DMS53 (cell line): Measurements from ENCODE around the gene PTX3.

Experiments
- DNase-seq: peaks from one replicate; lab custom pipeline; 2025; lab: John Stamatoyannopoulos, UW

PTX3 gene

DNA sequence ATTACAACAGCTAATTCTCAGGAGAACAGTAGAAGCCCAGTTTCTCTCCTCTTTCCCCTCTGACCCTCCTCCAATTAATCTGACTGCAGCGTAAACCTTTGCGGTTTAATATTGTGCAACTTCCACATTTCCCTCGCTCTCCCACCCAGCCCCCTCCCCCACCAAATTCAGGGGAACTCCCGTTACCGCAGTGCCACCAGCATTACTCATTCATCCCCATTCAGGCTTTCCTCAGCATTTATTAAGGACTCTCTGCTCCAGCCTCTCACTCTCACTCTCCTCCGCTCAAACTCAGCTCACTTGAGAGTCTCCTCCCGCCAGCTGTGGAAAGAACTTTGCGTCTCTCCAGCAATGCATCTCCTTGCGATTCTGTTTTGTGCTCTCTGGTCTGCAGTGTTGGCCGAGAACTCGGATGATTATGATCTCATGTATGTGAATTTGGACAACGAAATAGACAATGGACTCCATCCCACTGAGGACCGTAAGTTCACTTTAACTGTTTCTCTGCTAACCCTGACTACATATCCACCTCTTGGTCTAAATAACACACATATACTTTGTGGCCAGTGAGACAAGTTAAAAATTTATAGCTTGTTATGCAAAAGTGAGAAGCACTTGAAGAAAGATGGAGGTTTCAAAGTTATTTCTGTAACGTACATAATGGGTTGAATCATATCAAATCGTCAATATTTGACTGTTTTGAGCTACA, at the start of gene PTX3:
PTX3 (plus strand) TSS at position 268 of the 709 bp plus-strand sequence; CDS start at position 352, 84 bp downstream.
- DNase-seq = peak; percentile 21

- no peak for DNase-seq
Observed at GRCh38 chr3:157387708-157388435, 48.8 kb upstream of the PTX3 start.

- DNase-seq = no peak
Observed at GRCh38 chr3:157388976-157389375, 47.7 kb upstream of the PTX3 start.

GRCh38 chr3:157390713-157391515, 45.7 kb upstream of the PTX3 start:
- no peak for DNase-seq

GRCh38 chr3:157392104-157392503, 44.5 kb upstream of the PTX3 start:
- DNase-seq = no peak

- no peak for DNase-seq
Observed at GRCh38 chr3:157393113-157393512, 43.5 kb upstream of the PTX3 start.

- no peak for DNase-seq
Observed at GRCh38 chr3:157394411-157394810, 42.2 kb upstream of the PTX3 start.

- no peak for DNase-seq
Observed at GRCh38 chr3:157398598-157398997, 38.1 kb upstream of the PTX3 start.

DNA sequence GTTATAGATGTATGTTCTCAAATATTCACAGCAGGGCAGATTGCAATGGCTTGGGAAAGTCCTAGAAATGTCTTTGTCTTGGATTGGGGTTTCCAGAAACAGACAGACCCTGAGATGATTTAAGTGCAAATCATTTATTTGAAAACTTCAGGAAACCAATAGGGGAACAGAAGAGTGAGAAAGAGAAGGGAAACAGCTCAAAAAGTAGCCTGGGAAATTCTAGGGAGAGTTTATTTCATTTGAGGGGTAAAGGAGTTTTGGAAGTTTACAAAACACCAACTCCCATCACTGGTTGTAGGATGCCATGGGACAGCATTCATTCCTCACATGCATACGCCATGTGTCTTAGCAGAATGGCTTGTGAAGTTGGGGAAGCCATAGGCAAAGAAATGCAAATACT, 32.3 kb upstream of the PTX3 start:
- no peak for DNase-seq

DNA sequence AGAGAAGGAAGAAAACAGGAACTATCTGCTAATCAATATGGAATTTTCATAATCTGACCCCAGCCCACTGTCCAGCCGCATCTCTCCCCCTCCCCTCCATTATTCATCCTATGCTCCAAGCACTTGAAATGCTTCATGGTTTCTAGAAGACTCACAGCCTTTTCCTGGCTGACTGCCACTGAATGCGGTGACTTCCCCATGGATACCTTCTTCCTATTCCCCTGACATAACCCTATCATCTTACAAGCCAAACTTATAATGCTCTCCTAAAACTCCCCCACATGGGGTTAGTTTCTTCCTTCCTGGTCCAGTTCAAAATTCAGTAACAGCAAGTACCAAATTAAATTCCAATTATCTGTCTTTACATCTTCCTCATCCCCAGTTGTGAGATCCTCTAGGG, 31.2 kb upstream of the PTX3 start:
- DNase-seq = no peak

- DNase-seq = no peak
Observed at GRCh38 chr3:157406394-157406793, 30.3 kb upstream of the PTX3 start.

DNA sequence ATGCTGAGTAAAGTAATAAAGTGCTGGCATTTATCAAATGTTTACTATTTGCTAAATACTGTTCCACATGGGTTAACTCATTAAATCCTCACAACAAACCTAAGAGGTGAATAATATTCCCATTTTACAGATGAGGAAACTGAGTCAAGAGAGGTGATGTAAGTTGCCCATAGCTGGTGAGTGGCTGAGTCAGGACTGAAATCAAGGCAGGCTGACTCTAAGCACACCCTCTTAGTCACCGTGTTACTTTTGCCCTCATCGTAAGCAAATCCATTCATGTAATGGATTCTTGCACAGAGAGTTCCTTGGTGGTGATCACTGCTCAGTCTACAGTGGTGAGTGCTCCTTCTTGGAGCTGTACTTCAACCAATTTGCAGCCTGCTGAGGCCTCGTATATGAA, 28.9 kb upstream of the PTX3 start:
- DNase-seq = no peak

GRCh38 chr3:157408499-157409149, 28.0 kb upstream of the PTX3 start:
- DNase-seq = no peak

DNA sequence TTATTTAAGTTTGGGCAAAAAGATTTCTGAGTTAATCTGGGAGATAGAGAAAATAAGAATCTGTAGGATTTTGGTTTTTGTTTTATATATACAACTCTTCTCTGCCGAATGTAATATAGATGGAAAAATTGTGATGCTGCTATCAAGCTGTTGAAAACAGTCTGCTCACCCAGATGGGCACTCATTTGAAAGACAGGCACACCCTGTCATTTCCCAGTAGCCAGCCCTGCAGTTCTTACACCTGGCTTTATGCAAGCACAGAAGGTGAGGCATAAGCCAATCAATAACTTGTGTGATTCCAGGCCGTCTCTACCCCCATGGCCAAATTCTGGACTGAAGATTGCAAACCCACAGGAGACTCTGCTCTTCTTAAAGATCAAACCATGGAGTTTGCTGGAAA, 27.1 kb upstream of the PTX3 start:
- no peak for DNase-seq

DNA sequence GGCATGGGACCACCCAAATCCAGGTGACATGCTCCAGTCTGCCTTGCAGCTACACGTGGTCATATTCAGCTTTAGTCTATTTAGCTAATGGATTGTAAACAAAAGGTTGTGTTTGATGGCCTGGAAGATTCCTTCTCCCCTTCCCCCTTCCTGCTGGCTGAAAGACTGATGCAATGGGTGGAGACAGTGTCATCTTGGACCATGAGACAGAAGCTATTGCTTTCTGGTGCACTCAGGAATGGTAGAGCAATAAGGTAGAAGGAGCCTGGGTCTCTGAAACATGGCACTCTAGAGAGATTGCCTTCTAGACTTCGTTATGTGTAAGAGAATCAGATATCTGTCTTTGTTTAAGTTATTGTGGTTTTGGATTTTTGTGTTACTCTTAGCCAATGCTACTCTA, 25.7 kb upstream of the PTX3 start:
- DNase-seq = no peak

- no peak for DNase-seq
Observed at GRCh38 chr3:157412323-157412855, 24.3 kb upstream of the PTX3 start.

- DNase-seq = no peak
Observed at GRCh38 chr3:157414861-157415260, 21.8 kb upstream of the PTX3 start.

DNA sequence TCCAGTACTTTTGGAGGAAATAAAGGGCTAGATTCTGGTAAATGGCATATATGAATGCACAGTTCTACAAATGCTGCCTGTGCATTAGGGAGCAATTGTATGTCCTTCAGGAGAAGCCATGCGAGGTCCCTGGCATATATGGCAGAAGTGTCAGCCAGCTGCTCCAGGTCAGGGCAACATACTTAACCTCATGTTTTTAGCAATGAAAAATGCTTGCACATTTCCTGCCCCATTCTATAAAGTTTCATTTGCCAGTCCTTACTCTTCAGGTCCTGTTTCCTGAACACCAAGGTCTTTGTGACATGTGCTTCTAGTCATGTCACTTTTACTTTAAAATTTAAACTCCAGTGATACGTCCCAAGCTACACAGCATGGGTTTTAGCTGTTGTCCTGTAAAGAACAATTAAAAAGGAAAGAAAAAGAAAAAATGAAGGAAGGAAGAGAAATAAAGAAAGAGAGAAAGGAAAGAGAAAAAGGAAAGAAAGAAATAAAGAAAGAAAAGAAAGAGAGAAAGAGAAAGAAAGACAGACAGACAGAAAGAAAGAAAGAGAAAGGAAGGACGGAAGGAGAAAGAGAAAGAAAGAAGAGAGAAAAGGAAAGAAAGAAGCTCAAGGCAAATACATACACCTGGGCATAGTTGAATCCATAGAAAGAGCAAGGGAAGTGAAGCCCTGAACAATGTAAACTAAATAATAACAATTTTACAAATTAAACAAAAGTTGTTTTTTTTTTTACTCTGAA, 20.1 kb upstream of the PTX3 start:
- DNase-seq = no peak

GRCh38 chr3:157417247-157417646, 19.4 kb upstream of the PTX3 start:
- DNase-seq = no peak

DNA sequence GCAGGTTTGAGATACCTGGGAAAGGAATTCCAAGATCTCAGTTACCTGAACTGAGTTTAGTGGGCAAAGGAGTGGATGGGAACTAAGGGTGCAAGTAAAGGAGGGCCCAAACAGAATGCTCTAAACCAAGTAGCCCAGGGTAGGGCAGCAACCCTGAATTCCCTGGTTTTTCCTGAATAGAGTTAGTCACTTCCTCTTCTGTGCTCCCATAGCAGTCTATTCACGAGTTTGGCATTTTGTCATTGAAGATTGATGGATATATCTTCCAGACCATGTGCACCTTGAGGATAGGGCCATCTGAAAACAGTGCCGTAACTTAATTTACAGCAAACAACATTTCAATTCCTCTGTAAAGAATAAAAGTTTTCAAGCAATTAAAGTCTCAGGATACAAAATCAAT, 18.5 kb upstream of the PTX3 start:
- no peak for DNase-seq

DNA sequence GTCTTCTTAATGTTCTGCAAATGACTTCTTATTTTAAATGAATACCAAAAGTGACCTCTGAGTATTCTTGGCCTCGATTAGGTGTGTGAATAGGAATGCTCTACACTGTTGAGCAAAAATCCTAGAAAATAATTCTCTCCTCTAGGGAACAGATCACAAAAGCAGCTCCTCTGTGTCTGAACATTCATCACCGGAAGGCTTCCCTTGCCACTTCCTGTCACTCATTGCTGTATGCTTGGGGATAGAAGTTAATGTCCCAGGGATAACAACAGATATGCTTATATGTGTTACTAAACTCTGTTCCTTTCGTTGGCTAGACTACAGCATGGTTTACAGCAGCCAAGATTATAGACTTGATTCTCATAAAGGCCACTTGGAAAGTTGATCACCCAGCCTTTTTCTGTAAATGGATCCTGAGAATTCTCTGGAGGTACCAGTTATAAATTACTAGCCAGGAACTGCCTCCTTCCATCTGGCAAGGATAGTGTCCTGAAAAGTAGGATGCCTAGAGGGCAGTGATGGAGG, 16.0 kb upstream of the PTX3 start:
- DNase-seq = no peak
